Measurements from ENCODE around the gene GPATCH2L. TPM values are rescaled to one million over a fixed set of nuclear protein-coding genes. Genes with fewer than 3 reads are reported as not detected.

Gene GPATCH2L
- total and polyA plus RNA-seq, 2 of the 13 experiments (the other 11 are each of a cell fraction or from before 2014, with no cell fraction given) = 14.4 to 29.0 TPM

GRCh38 chr14:76153919-76154318 lies 2.2 kb downstream of the GPATCH2L start:
- WGBS (ENCODE audit: low lambda C conversion rate) = 88% methylated on average over 1 of the region's 1 CpG
- intact Hi-C loops (cut with micrococcal nuclease; ENCODE audit: unreplicated experiment) (no loop called here), in situ Hi-C loops (cut with HindIII; ENCODE audit: extremely low pct_ligation_motif_present, low pct_unique_long_range_greater_than_20kb) (no loop called here)
- Histone ChIP-seq H3K9me3 (ENCODE audit: low read length) (no peaks in the 10 kb centered on the region; the same call in 1 of the 2 replicates), H3K27ac (ENCODE audit: extremely low read length, insufficient read depth, low read length) (no peak overlapping the region), H2AFZ (ENCODE audit: low read length) (no peak overlapping the region), H3K4me2 (ENCODE audit: low read depth, low read length) (no peak overlapping the region; the same call in 1 of the 2 replicates), H3K4me1 (ENCODE audit: insufficient read depth, low read length) (peaks cover 50% of the 10 kb centered on the region), H4K20me1 (ENCODE audit: insufficient read depth, low read length) (peaks cover 30% of the 10 kb centered on the region; the same call in 1 of the 2 replicates), H3K27me3 (ENCODE audit: control insufficient read depth in 1 of 2, insufficient read depth in 2 of 2, low read length in 2 of 2) (no peaks in the 10 kb centered on the region; a peak in 1 of 5 replicates), H3K9ac (ENCODE audit: insufficient read depth, low read depth, low read length) (no peak overlapping the region), H3K79me2 (ENCODE audit: insufficient read depth, low read length) (peaks cover 54% of the 10 kb centered on the region), H3K4me3 (replicated peaks in 1 of 3; ENCODE audit: insufficient read depth in 1 of 3, low read depth in 2 of 3, low read length in 3 of 3) (no peak overlapping the region), H3K36me3 (replicated peaks in 1 of 2; ENCODE audit: control insufficient read depth in 1 of 2, insufficient read depth in 2 of 2, low read length in 2 of 2) (peaks cover 14% of the 10 kb centered on the region in 2 experiments; a peak in 4 of 5 replicates)
- ChIA-PET CTCF (ENCODE audit: low intra/inter-chr PET ratio, low total read pairs) (no interaction called here), POLR2A (no interaction called here)
- no peak for TF ChIP-seq ZNF230 (CRISPR knock-in tag; IDR thresholded peaks at IDR 0.05)
- BruUV-seq (replicated peaks) = no TSS peak
- ATAC-seq = no peak
- no peak for FAIRE-seq
- no peak for DNase-seq (ENCODE audit: low spot score)

DNA sequence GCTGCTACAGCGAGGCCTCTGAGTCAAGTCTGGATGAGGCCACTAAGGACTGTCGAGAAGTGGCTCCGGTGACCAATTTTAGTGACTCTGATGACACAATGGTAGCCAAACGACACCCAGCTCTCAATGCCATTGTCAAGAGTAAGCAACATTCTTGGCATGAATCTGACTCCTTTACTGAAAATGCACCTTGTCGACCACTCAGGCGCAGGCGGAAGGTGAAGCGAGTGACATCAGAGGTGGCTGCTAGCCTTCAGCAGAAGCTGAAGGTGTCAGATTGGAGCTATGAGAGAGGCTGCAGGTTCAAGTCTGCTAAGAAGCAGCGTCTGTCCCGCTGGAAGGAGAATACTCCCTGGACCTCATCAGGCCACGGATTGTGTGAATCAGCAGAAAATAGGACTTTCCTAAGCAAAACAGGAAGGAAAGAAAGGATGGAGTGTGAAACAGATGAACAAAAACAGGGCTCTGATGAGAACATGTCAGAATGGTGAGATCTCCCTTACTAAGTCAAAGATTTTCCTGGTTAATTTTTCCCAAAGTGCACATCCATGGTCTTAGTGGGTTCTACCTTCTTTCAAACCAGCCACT lies 2.9 kb downstream of the GPATCH2L start:
- Histone ChIP-seq H4K20me1 (ENCODE audit: insufficient read depth, low read length) (peaks cover 30% of the 10 kb centered on the region; the same call in 1 of the 2 replicates), H3K4me1 (ENCODE audit: insufficient read depth, low read length) (peaks cover 50% of the 10 kb centered on the region), H3K36me3 (replicated peaks in 1 of 2; ENCODE audit: control insufficient read depth in 1 of 2, insufficient read depth in 2 of 2, low read length in 2 of 2) (peaks cover 15 to 20% of the 10 kb centered on the region in 2 experiments; a peak in 4 of 5 replicates), H2AFZ (ENCODE audit: low read length) (no peak overlapping the region), H3K9me3 (ENCODE audit: low read length) (no peaks in the 10 kb centered on the region; the same call in 1 of the 2 replicates), H3K27ac (ENCODE audit: extremely low read length, insufficient read depth, low read length) (no peak overlapping the region), H3K79me2 (ENCODE audit: insufficient read depth, low read length) (peaks cover 54% of the 10 kb centered on the region), H3K9ac (ENCODE audit: insufficient read depth, low read depth, low read length) (no peak overlapping the region), H3K27me3 (ENCODE audit: control insufficient read depth in 1 of 2, insufficient read depth in 2 of 2, low read length in 2 of 2) (no peaks in the 10 kb centered on the region; a peak in 1 of 5 replicates), H3K4me2 (ENCODE audit: low read depth, low read length) (peak overlapping the region; percentile 21), H3K4me3 (replicated peaks in 1 of 3; ENCODE audit: insufficient read depth in 1 of 3, low read depth in 2 of 3, low read length in 3 of 3) (0 out of 6 replicates have a peak overlapping the region, but pooled peaks of 1 of the 3 experiments have one; percentile 5)
- BruUV-seq (replicated peaks) = no TSS peak
- CTCF ChIA-PET (ENCODE audit: low intra/inter-chr PET ratio, low total read pairs) = no interaction called here
- in situ Hi-C loops (cut with HindIII; ENCODE audit: extremely low pct_ligation_motif_present, low pct_unique_long_range_greater_than_20kb) = no loop called here
- no peak for FAIRE-seq
- 95% methylated on average over 11 of the region's 11 CpGs for WGBS (ENCODE audit: low lambda C conversion rate)
- DNase-seq (ENCODE audit: low spot score) = no peak
- no peak for TF ChIP-seq ZNF737 (CRISPR knock-in tag; IDR thresholded peaks at IDR 0.05; ENCODE audit: borderline replicate concordance)
- TF ChIP-seq PCBP2 (optimal IDR thresholded peaks at IDR 0.05; ENCODE audit: low read depth, low read length, poor library complexity, severe bottlenecking) = no peak
- TF ChIP-seq ZNF724P (CRISPR knock-in tag; IDR thresholded peaks at IDR 0.05; ENCODE audit: borderline replicate concordance) = no peak
- no peak for TF ChIP-seq TRAFD1 (CRISPR knock-in tag; IDR thresholded peaks at IDR 0.05; ENCODE audit: borderline replicate concordance)
- no peak for TF ChIP-seq AKAP8 (CRISPR knock-in tag; IDR thresholded peaks at IDR 0.05)
- no peak for TF ChIP-seq RAD21 (CRISPR knock-in tag; IDR thresholded peaks at IDR 0.05)
- no peak for TF ChIP-seq ZBTB3 (CRISPR knock-in tag; IDR thresholded peaks at IDR 0.05; ENCODE audit: borderline replicate concordance, low read depth)
- no peak for TF ChIP-seq ZEB1 (IDR thresholded peaks at IDR 0.05; ENCODE audit: insufficient replicate concordance, low read depth)
- no peak for TF ChIP-seq ZNF207 (IDR thresholded peaks at IDR 0.05; ENCODE audit: borderline replicate concordance)
- TF ChIP-seq, protein P1, sequence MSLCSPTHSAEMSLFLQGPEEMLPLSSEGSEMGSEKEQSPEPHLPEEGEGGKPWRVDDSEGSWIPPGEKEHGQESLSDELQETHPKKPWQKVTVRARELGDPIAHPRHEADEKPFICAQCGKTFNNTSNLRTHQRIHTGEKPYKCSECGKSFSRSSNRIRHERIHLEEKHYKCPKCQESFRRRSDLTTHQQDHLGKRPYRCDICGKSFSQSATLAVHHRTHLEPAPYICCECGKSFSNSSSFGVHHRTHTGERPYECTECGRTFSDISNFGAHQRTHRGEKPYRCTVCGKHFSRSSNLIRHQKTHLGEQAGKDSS (CRISPR knock-in tag; IDR thresholded peaks at IDR 0.05; ENCODE audit: borderline replicate concordance, low read depth) = no peak
- no peak for TF ChIP-seq ZNF431 (CRISPR knock-in tag; IDR thresholded peaks at IDR 0.05; ENCODE audit: borderline replicate concordance, low read depth)
- POLR2A ChIA-PET = no interaction called here
- no peak for ATAC-seq
- intact Hi-C loops (cut with micrococcal nuclease; ENCODE audit: unreplicated experiment) = no loop called here
